CD14-positive monocyte (primary cell): Measurements from ENCODE around the gene PI4K2A. TPM values are rescaled to one million over a fixed set of nuclear protein-coding genes. Genes with fewer than 3 reads are reported as not detected.

ENCODE experiments used
- DNase-seq, 3 donors: peaks; one replicate each; pipeline ENCODE4 v3.0.0-alpha.2; 2011 to 2022
- H2AFZ ChIP-seq: 2 replicates; pipeline ENCODE4 v1.6.0; 2012; ENCODE audit warnings: mild to moderate bottlenecking, low read depth, low read length, inconsistent platforms; ENCODE audit not compliant: insufficient read depth, poor library complexity, severe bottlenecking
- H3K27ac ChIP-seq, 2 donors: 1 replicate in 1 of 2; 2 replicates in 1 of 2; pipeline ENCODE4 v1.5.1; 2012 to 2013; ENCODE audit warnings: low read length in 2 of 2, control low read depth in 1 of 2, inconsistent platforms in 1 of 2, low read depth in 1 of 2, mild to moderate bottlenecking in 1 of 2
- H3K27me3 ChIP-seq, 2 donors: one replicate each; pipeline versions ENCODE4 v1.6.0 to v1.6.1; 2011 to 2013; ENCODE audit warnings: low read length in 2 of 2; ENCODE audit not compliant: control insufficient read depth in 2 of 2, insufficient read depth in 2 of 2
- H3K36me3 ChIP-seq, 2 donors: replicated peaks in 1 of 2; 1 replicate in 1 of 2; 2 replicates in 1 of 2; pipeline versions ENCODE4 v1.5.1 to v1.6.1; 2012 to 2013; ENCODE audit warnings: low read length in 2 of 2, control low read depth in 1 of 2, inconsistent platforms in 1 of 2, mild to moderate bottlenecking in 1 of 2; ENCODE audit not compliant: insufficient read depth in 2 of 2, control insufficient read depth in 1 of 2
- H3K4me1 ChIP-seq, 2 donors: 1 replicate in 1 of 2; 2 replicates in 1 of 2; pipeline versions ENCODE4 v1.5.1 to v1.6.1; 2012 to 2013; ENCODE audit warnings: low read length in 2 of 2, control low read depth in 1 of 2, inconsistent platforms in 1 of 2, mild to moderate bottlenecking in 1 of 2, moderate library complexity in 1 of 2; ENCODE audit not compliant: insufficient read depth in 2 of 2, control insufficient read depth in 1 of 2
- H3K4me2 ChIP-seq: replicated peaks from 2 replicates; pipeline ENCODE3; 2012; ENCODE audit warnings: low read length, moderate library complexity, mild to moderate bottlenecking; ENCODE audit not compliant: poor library complexity, severe bottlenecking; ENCODE audit errors: extremely low read depth
- H3K4me3 ChIP-seq, 3 experiments: fragments of 200-600 bp in 1 of 3; sonication (generic) in 1 of 3; replicated peaks in 1 of 3; 1 replicate in 2 of 3; 2 replicates in 1 of 3; pipeline ENCODE4 v1.5.1; 2011 to 2013; ENCODE audit warnings: low read length in 3 of 3, mild to moderate bottlenecking in 3 of 3, control low read depth in 2 of 3, low read depth in 2 of 3, inconsistent platforms in 1 of 3, moderate library complexity in 1 of 3
- H3K79me2 ChIP-seq: 2 replicates; pipeline ENCODE4 v1.6.0; 2012; ENCODE audit warnings: mild to moderate bottlenecking, control low read depth, inconsistent platforms, low read length, moderate library complexity; ENCODE audit not compliant: insufficient read depth
- H3K9ac ChIP-seq: 2 replicates; pipeline ENCODE4 v1.6.0; 2017; ENCODE audit warnings: low read length, mild to moderate bottlenecking; ENCODE audit not compliant: insufficient read depth, poor library complexity, severe bottlenecking
- H3K9me3 ChIP-seq, 2 donors: replicated peaks in 1 of 2; 1 replicate in 1 of 2; 2 replicates in 1 of 2; pipeline versions ENCODE4 v1.5.1 to v1.6.1; 2012 to 2013; ENCODE audit warnings: low read length in 2 of 2, control low read depth in 1 of 2; ENCODE audit not compliant: control insufficient read depth in 1 of 2, insufficient read depth in 1 of 2
- H4K20me1 ChIP-seq: 2 replicates; pipeline ENCODE4 v1.6.0; 2012; ENCODE audit warnings: mild to moderate bottlenecking, low read length, control low read depth, moderate library complexity; ENCODE audit not compliant: insufficient read depth
- H3K27ac Mint-ChIP-seq, 7 donors: one replicate each; pipeline ENCODE4 v1.8.0; 2020; ENCODE audit warnings: mild to moderate bottlenecking in 7 of 7, mixed read lengths in 7 of 7, moderate library complexity in 6 of 7, inconsistent platforms in 2 of 7
- H3K27me3 Mint-ChIP-seq, 3 donors: one replicate each; pipeline ENCODE4 v1.8.0; 2021 to 2022; ENCODE audit warnings: low read depth in 3 of 3, mild to moderate bottlenecking in 3 of 3, mixed read lengths in 3 of 3, moderate library complexity in 3 of 3, inconsistent platforms in 1 of 3
- H3K36me3 Mint-ChIP-seq, 2 donors: one replicate each; pipeline ENCODE4 v1.8.0; 2020; ENCODE audit warnings: mixed read lengths in 2 of 2, inconsistent platforms in 1 of 2, mild to moderate bottlenecking in 1 of 2
- H3K4me1 Mint-ChIP-seq: one replicate; pipeline ENCODE4 v1.8.0; 2020; ENCODE audit warnings: mild to moderate bottlenecking, mixed read lengths
- H3K4me3 Mint-ChIP-seq, 2 donors: one replicate each; pipeline ENCODE4 v1.8.0; 2020; ENCODE audit warnings: mild to moderate bottlenecking in 2 of 2, mixed read lengths in 2 of 2, moderate library complexity in 1 of 2
- H3K9me3 Mint-ChIP-seq, 7 donors: one replicate each; pipeline ENCODE4 v1.8.0; 2020 to 2022; ENCODE audit warnings: mixed read lengths in 7 of 7, mild to moderate bottlenecking in 6 of 7, moderate library complexity in 6 of 7, inconsistent platforms in 2 of 7
- WGBS: methylation state at CpG from one replicate; pipeline ENCODE4 v1.1.5; 2013; ENCODE audit warnings: missing lambda C conversion rate; ENCODE audit not compliant: insufficient coverage; 5-methylcytosine and 5-hydroxymethylcytosine counted together
- intact Hi-C, 2 donors: fragments of 100-400 bp; cut with micrococcal nuclease; formaldehyde crosslinking; loops; one replicate each; pipeline versions ENCODE4 v1.15.0 to v1.15.1; 2023
- polyA plus RNA-seq, 3 donors: library from polyadenylated mRNA; depleted of rRNA in 1 of 3; unstranded in 2 of 3; stranded (reverse) in 1 of 3; fragments of 300-500 nt in 2 of 3; fragments of >200 nt in 1 of 3; fragmentation: Illumina TruSeq in 2 of 3; gene quantifications; 1 replicate in 2 of 3; 2 replicates in 1 of 3; pipeline ENCODE4 v1.2.3, GENCODE V29; 2012 to 2021
- TF ChIP-seq, protein P1 (sequence below): fragments of 200-600 bp; IDR thresholded peaks from one replicate; pipeline ENCODE4 v1.8.0; 2022; ENCODE audit warnings: antibody characterized with exemption, mild to moderate bottlenecking

PI4K2A gene
- polyA plus RNA-seq, 3 donors = 5.8 to 16.4 (median 6.7) TPM

DNA sequence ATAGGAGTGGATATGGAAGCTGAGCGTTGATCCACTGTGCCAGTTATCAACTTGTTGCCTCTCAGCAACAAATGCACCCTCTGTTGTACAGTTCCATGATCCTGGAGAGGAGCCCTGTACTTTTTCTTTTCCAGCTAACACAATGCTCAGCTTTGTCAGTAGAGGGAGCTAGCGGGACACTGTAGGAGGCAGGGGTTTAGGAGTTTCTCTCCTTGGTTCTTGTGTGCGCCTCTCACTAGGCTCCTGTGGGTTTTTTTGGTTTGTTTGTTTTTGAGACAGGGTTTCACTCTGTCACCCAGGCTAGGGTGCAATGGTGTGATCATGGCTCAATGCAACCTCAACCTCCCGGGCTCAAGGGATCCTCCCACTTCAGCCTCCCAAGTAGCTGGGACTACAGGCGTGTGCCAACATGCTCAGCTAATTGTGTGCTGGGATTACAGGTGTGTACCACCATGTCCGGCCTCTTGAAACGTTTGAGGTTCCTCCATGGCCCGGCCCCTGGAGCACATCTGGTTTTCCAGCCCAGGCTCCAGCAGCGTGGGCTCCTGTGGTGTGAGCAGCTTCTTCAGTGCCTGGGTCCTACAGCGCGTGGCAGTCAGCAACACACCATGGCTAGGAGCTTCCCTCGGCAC lies 61.1 kb downstream of the PI4K2A start:
- no peaks in the 10 kb centered on the region for H3K27me3 ChIP-seq
- H4K20me1 ChIP-seq = no peaks in the 10 kb centered on the region
- H3K4me3 ChIP-seq = no peak overlapping the region
- 72% methylated on average over 9 of the region's 12 CpGs for WGBS
- peak; percentile 58 to 68 (median 64) for DNase-seq
- no peaks in the 10 kb centered on the region for H3K36me3 ChIP-seq
- H3K4me2 ChIP-seq = no peak overlapping the region
- peaks cover 0 to 4% of the 10 kb centered on the region in 2 donors for H3K4me1 ChIP-seq
- intact Hi-C loops = no loop called here
- Mint-ChIP-seq H3K27me3 (peaks cover 1 to 10% (median 9%) of the 10 kb centered on the region in 3 donors), H3K4me1 (peaks cover 7% of the 10 kb centered on the region), H3K36me3 (no peaks in the 10 kb centered on the region), H3K27ac (peak overlapping the region in 1 of 7 donors; percentile 35), H3K4me3 (no peak overlapping the region), H3K9me3 (no peaks in the 10 kb centered on the region)
- H2AFZ ChIP-seq = no peak overlapping the region
- no peak overlapping the region for H3K27ac ChIP-seq
- H3K9me3 ChIP-seq = no peaks in the 10 kb centered on the region
- no peaks in the 10 kb centered on the region for H3K79me2 ChIP-seq
- H3K9ac ChIP-seq = no peak overlapping the region
- TF ChIP-seq, protein P1, sequence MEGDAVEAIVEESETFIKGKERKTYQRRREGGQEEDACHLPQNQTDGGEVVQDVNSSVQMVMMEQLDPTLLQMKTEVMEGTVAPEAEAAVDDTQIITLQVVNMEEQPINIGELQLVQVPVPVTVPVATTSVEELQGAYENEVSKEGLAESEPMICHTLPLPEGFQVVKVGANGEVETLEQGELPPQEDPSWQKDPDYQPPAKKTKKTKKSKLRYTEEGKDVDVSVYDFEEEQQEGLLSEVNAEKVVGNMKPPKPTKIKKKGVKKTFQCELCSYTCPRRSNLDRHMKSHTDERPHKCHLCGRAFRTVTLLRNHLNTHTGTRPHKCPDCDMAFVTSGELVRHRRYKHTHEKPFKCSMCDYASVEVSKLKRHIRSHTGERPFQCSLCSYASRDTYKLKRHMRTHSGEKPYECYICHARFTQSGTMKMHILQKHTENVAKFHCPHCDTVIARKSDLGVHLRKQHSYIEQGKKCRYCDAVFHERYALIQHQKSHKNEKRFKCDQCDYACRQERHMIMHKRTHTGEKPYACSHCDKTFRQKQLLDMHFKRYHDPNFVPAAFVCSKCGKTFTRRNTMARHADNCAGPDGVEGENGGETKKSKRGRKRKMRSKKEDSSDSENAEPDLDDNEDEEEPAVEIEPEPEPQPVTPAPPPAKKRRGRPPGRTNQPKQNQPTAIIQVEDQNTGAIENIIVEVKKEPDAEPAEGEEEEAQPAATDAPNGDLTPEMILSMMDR = peak; percentile 91

DNA sequence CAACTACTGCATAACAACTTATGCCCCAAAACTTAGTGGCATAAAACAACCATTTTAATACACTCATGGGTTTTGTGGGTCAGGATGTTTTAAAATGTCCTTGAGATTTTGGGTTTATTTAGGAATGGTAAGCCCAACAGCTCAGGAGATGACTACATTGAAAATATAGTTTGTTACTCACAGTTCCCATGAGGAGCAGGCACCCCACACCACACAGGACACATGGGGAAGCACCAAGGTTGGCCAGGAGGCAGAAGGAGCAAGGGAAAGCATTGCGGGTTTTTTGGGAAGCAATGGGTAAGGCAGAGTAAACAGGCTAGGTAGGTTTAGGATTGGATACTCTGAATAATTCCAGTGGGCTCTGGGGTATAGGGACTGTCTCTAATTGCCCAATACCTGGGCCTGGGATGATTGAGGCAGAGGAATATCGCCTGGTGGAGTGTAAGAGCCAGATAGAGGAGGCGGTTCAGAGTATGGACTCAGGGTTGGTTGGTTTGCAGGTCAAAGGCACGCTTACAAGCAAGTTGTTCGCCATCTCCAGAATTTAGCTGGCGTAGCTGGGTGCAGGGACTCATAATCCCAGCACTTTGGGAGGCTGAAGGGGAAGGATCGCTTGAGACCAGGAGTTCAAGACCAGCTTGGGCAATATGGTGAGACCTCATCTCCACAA lies 63.1 kb downstream of the PI4K2A start:
- H3K4me1 Mint-ChIP-seq = peaks cover 7% of the 10 kb centered on the region

More for the DNA sequence above, 63.1 kb downstream of the PI4K2A start:
- Mint-ChIP-seq H3K27ac (peak overlapping the region in 1 of 7 donors; percentile 47), H3K36me3 (no peaks in the 10 kb centered on the region), H3K27me3 (peaks cover 2 to 13% (median 11%) of the 10 kb centered on the region in 3 donors), H3K9me3 (no peaks in the 10 kb centered on the region), H3K4me3 (no peak overlapping the region)
- peaks cover 0 to 4% of the 10 kb centered on the region in 2 donors for H3K4me1 ChIP-seq
- H3K27ac ChIP-seq = no peak overlapping the region
- no peak overlapping the region for H3K4me2 ChIP-seq
- no peaks in the 10 kb centered on the region for H3K27me3 ChIP-seq
- no peak overlapping the region for H3K4me3 ChIP-seq
- WGBS = 97% methylated on average over 3 of the region's 7 CpGs
- H3K79me2 ChIP-seq = no peaks in the 10 kb centered on the region
- H4K20me1 ChIP-seq = no peaks in the 10 kb centered on the region
- DNase-seq = no peak
- TF ChIP-seq, protein P1 = no peak
- H3K9me3 ChIP-seq = no peaks in the 10 kb centered on the region
- H3K9ac ChIP-seq = no peak overlapping the region
- intact Hi-C loops = no loop called here
- H2AFZ ChIP-seq = no peak overlapping the region
- H3K36me3 ChIP-seq = no peaks in the 10 kb centered on the region
